ENCODE data around the gene BCORL1. TPM values are rescaled to one million over a fixed set of nuclear protein-coding genes. Genes with fewer than 3 reads are reported as not detected.

Gene BCORL1
- total RNA-seq, 1 donor from 2014 or later = 10.3 TPM

DNA sequence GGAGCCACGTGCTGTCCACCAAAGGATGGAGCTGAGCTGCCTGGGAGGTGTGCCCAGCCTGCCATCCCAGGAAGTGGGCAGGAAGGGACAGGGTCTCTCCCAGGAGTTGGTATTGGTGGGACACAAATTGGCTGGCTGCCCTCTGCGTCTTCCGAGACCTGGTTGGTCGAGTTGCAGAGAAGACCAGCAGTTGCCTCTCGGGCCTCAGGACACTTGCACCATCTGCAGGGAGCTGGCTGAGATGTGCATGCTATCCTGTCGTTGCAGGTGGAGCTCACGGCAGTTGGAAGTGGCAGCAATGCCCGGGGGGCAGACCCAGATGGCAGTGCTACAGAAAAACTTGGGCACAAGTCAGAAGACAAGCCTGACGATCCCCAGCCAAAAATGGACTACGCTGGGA is 30.2 kb downstream of the BCORL1 start:
- peaks cover 18 to 25% of the 10 kb centered on the region in 2 donors for H3K36me3 ChIP-seq
- H3K27me3 ChIP-seq = no peaks in the 10 kb centered on the region
- H3K4me1 ChIP-seq = no peaks in the 10 kb centered on the region
- no peaks in the 10 kb centered on the region for H3K9me3 ChIP-seq
- TF ChIP-seq, protein P1, sequence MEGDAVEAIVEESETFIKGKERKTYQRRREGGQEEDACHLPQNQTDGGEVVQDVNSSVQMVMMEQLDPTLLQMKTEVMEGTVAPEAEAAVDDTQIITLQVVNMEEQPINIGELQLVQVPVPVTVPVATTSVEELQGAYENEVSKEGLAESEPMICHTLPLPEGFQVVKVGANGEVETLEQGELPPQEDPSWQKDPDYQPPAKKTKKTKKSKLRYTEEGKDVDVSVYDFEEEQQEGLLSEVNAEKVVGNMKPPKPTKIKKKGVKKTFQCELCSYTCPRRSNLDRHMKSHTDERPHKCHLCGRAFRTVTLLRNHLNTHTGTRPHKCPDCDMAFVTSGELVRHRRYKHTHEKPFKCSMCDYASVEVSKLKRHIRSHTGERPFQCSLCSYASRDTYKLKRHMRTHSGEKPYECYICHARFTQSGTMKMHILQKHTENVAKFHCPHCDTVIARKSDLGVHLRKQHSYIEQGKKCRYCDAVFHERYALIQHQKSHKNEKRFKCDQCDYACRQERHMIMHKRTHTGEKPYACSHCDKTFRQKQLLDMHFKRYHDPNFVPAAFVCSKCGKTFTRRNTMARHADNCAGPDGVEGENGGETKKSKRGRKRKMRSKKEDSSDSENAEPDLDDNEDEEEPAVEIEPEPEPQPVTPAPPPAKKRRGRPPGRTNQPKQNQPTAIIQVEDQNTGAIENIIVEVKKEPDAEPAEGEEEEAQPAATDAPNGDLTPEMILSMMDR (IDR thresholded peaks at IDR 0.05) = no peak
- no peak overlapping the region for H3K27ac ChIP-seq
- DNase-seq (ENCODE audit: low spot score in 2 of 2) = no peak
- intact Hi-C loops (cut with DNase I) = no loop called here
- H3K4me3 ChIP-seq = no peak overlapping the region

DNA sequence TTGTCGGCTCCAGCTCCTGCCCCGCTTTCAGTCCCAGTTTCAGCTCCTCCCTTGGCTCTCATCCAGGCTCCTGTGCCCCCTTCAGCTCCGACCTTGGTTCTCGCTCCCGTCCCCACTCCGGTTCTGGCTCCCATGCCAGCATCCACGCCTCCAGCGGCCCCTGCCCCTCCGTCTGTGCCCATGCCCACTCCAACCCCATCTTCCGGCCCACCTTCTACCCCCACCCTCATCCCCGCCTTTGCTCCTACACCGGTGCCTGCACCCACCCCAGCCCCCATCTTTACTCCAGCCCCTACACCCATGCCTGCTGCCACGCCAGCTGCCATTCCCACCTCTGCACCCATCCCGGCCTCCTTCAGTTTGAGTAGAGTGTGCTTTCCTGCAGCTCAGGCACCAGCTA is 31.2 kb downstream of the BCORL1 start:
- Histone ChIP-seq H3K4me3 (no peak overlapping the region), H3K9me3 (no peaks in the 10 kb centered on the region), H3K36me3 (peaks cover 14 to 25% of the 10 kb centered on the region in 2 donors), H3K27ac (no peak overlapping the region), H3K4me1 (no peaks in the 10 kb centered on the region), H3K27me3 (no peaks in the 10 kb centered on the region)
- intact Hi-C loops (cut with DNase I) = no loop called here
- TF ChIP-seq, protein P1 (IDR thresholded peaks at IDR 0.05) = no peak
- DNase-seq (ENCODE audit: low spot score in 2 of 2) = no peak

DNA sequence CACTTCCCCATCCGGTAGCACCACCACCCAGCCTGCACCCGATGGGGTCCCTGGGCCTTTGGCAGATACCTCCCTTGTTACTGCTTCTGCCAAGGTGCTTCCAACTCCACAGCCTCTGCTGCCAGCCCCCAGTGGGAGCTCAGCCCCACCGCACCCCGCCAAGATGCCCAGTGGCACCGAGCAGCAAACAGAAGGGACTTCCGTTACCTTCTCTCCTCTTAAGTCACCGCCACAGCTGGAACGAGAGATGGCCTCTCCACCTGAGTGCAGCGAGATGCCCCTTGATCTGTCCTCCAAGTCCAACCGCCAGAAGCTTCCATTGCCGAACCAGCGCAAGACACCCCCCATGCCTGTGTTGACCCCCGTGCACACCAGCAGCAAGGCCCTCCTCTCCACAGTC is 31.9 kb downstream of the BCORL1 start:
- H3K27me3 ChIP-seq = no peaks in the 10 kb centered on the region
- H3K36me3 ChIP-seq = peaks cover 11 to 25% of the 10 kb centered on the region in 2 donors
- intact Hi-C loops (cut with DNase I) = no loop called here
- TF ChIP-seq, protein P1 (IDR thresholded peaks at IDR 0.05) = no peak
- H3K4me1 ChIP-seq = no peaks in the 10 kb centered on the region
- no peaks in the 10 kb centered on the region for H3K9me3 ChIP-seq
- no peak overlapping the region for H3K4me3 ChIP-seq
- no peak overlapping the region for H3K27ac ChIP-seq
- DNase-seq (ENCODE audit: low spot score in 2 of 2) = no peak

DNA sequence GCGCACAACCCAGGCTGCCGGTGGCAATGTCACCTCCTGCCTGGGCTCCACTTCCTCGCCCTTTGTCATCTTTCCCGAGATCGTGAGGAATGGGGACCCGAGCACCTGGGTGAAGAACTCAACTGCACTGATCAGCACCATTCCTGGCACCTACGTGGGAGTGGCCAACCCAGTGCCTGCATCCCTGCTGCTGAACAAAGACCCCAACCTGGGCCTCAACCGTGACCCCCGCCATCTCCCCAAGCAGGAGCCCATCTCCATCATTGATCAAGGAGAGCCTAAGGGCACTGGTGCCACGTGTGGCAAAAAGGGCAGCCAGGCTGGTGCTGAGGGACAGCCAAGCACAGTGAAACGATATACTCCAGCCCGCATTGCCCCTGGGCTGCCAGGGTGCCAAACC is 32.3 kb downstream of the BCORL1 start:
- no peak overlapping the region for H3K4me3 ChIP-seq
- H3K4me1 ChIP-seq = no peaks in the 10 kb centered on the region
- H3K36me3 ChIP-seq = peaks cover 11 to 25% of the 10 kb centered on the region in 2 donors
- TF ChIP-seq, protein P1 (IDR thresholded peaks at IDR 0.05) = no peak
- no peaks in the 10 kb centered on the region for H3K27me3 ChIP-seq
- H3K27ac ChIP-seq = no peak overlapping the region
- intact Hi-C loops (cut with DNase I) = no loop called here
- no peak for DNase-seq (ENCODE audit: low spot score in 2 of 2)
- H3K9me3 ChIP-seq = no peaks in the 10 kb centered on the region

DNA sequence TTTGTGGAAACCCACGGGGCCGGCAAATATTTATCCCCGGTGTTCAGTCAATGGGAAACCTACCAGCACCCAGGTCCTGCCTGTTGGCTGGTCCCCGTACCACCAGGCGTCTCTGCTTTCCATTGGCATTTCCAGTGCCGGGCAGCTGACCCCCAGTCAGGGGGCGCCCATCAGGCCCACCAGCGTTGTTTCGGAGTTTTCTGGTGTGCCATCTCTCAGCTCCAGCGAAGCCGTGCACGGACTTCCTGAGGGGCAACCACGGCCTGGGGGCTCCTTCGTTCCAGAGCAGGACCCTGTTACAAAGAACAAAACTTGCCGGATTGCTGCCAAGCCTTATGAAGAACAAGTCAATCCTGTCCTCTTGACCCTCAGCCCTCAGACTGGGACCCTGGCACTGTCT is 32.7 kb downstream of the BCORL1 start:
- DNase-seq (ENCODE audit: low spot score in 2 of 2) = no peak
- no peaks in the 10 kb centered on the region for H3K27me3 ChIP-seq
- TF ChIP-seq, protein P1 (IDR thresholded peaks at IDR 0.05) = no peak
- no peaks in the 10 kb centered on the region for H3K9me3 ChIP-seq
- H3K27ac ChIP-seq = no peak overlapping the region
- no peaks in the 10 kb centered on the region for H3K4me1 ChIP-seq
- H3K4me3 ChIP-seq = no peak overlapping the region
- peaks cover 11 to 25% of the 10 kb centered on the region in 2 donors for H3K36me3 ChIP-seq
- intact Hi-C loops (cut with DNase I) = no loop called here

DNA sequence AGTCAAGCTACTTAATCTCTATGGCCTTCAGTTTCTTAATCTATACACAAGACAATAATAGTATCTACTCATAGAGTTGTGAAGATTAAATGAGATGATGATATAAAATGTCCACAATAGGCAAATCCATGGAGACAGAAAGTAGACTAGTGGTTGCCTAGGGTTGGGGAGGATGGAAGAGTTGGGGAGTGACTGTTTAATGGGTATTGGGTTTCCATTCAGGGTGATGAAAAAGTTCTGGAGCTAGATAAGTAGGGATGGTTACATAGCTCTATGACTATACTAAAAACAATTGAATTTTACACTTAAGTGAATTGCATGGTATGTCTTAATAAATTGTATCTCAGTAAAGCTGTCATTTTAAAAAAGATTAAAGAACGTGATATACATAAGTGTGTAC is 35.7 kb downstream of the BCORL1 start:
- intact Hi-C loops (cut with DNase I) = no loop called here
- Histone ChIP-seq H3K36me3 (peaks cover 25 to 34% of the 10 kb centered on the region in 2 donors), H3K4me1 (no peaks in the 10 kb centered on the region), H3K27ac (no peak overlapping the region), H3K27me3 (no peaks in the 10 kb centered on the region), H3K4me3 (no peak overlapping the region), H3K9me3 (no peaks in the 10 kb centered on the region)
- no peak for DNase-seq (ENCODE audit: low spot score in 2 of 2)
- TF ChIP-seq, protein P1 (IDR thresholded peaks at IDR 0.05) = no peak

All from ascending aorta (tissue), 2 donors.